GM19035 (cell line): Measurements from ENCODE around the gene GCN1.

Experiments used
- ATAC-seq: cut with Tn5 transposase; IDR thresholded peaks from one replicate; pipeline ENCODE4 v1.9.1; 2021; ENCODE audit not compliant: unreplicated experiment

The GCN1 gene

DNA sequence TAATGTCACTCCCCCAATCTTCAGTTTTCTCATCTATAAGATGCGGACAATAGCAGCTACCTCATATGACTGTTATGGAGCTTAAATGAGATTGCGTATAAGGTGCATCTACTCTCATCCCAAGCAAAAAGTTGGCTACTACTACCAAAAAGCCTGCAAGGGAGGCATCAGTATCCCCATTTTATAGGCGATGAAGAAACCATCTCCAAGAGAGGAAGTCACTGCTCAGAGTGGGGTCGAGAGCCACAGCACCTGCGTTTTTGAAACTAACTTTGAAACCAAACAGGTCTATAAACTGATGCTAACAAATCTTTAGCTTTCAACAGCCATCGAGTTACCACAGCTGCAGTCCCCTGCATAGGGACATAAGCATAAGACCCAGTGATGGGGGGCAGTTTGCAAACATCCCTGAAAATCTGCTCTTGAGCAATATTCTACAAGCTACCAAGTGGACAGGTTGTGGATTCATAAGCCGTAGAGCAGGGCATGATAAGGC lies 3.5 kb downstream of the GCN1 start:
- ATAC-seq = no peak

DNA sequence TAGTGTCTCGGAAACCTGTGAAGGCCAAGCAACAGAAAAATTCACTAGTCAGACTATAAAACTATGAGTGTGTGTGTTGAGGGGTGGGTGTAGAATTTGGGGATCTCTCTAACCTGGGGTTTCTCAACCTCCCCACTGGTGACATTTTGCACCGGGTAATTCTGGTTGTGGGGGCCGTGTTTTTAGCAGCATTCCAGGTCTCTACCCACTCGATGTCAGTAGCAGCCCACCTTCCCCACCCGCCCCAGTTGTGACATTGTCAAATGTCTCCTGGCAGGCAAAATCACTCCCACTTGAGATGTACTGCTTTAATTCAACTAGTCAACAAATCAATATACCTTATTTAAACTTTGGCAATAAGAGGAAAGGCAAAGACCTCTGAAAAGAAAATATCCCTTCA lies 4.1 kb downstream of the GCN1 start:
- ATAC-seq = no peak

DNA sequence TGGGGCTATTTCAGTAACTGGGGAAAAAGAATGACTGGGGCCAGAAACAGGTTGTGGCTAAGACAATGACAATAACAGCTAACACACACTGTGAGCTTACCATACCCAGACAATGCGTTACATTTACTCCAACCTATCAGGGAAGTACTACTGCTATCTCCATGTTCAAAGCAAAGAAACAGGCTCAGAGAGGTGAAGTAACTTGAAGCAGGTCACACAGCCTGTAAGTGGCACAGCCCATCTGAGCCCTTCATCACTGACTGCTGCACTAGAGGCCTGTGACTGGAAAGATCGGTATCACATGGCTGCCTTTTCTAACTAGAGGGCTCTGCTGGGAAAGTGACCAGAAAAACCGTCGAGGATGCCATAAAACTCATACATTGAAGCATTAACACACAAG lies 7.9 kb downstream of the GCN1 start:
- ATAC-seq = no peak

DNA sequence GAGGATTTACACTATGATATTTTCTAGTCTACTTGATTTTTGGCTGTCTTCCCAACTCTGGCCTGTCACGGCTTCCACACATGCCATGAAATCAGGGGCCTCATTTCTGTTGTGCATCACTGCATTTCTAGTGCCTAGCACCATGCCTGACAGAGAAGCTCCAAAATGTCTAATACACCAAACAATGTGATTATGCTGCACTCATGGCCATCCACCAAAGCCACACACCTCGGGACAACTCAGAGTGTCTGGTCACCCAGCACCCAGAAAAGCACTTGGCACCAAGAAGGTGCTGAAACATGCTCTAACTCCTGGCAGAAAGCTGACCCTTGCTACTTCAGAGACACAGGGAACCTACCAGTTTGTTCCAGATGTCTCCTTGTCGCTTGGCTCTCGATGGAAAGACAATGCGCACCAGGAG lies 11.3 kb downstream of the GCN1 start:
- ATAC-seq = no peak

DNA sequence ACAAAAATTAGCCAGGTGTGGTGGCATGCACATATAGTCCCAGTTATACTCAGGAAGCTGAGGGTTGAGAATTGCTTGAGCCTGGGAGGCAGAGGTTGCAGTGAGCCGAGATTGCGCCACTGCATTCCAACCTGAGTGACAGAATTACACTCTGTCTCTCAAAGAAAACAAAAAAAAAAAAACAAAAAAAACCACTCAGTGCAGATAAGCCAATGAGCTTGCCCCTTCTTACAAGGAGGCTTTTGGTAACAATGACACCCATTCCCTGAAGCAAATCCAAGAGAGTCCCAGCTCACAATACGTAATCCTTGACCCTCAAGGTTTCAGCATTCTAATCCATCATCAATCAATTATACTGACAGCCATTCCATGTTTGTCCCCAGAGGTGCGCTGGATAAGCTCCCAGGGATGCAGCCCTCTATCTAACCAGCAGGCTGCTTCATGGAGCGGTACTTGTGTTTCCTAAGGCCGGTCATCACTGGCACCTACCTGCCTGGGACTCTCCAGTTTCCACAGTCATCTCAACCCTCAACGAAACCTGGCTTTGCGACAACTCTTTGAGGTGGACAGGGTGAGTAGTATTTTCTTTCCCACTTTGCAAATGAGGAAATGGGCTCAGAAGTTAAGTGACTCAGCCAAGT lies 12.4 kb downstream of the GCN1 start:
- no peak for ATAC-seq

DNA sequence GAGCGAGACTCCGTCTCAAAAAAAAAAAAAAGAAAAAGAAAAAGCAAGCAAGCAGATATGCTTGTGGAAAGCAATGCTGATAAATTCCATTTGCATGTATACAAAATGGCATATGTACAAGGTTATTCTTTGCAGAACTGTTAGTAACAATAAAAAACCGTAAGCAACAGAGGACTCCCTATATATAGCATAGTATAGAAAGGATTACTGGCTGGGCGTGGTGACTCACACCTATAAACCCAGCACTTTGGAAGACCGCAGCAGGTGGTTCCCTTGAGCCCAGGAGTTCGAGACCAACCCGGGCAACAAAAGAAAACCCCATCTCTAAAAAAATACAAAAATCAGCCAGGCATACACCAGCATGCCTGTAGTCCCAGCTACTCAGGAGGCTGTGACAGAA lies 13.5 kb downstream of the GCN1 start:
- ATAC-seq = no peak

DNA sequence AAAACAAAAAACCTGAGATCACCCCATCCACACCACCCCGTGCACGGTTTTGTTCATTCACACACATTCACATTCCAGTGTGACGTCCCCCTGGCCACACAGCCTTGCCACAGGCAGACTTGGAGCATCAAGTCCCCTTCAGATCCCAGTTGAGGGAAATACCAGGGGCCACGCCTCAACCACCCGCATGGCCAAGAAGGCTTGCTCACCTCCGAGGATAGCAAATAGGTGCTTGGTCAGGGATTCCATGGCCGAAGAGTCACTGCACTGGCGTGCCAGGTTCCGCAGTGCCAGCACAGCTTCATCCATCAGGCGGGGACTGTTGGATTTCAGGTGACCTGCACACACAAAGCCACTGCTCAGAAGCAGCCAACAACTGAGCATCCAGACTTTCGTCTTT lies 19.0 kb downstream of the GCN1 start:
- no peak for ATAC-seq

DNA sequence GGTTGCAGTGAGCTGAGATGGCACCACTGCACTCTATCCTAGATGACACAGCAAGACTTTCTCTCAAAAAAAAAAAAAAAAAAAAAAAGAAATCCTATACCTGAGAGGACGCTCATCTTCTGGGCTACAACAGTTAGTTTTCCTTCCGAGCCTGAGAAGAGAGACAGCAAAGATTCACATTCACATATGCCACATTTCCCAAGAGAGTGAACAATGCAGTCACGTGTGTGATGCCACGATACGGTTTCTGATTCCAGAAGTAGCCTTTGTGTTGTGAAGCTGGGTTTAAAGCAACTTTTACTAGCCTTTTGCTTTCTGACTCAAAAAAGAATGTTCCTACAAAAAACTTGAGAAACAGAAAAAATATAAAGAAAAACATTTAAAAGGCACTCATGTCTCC lies 19.5 kb downstream of the GCN1 start:
- ATAC-seq = no peak

DNA sequence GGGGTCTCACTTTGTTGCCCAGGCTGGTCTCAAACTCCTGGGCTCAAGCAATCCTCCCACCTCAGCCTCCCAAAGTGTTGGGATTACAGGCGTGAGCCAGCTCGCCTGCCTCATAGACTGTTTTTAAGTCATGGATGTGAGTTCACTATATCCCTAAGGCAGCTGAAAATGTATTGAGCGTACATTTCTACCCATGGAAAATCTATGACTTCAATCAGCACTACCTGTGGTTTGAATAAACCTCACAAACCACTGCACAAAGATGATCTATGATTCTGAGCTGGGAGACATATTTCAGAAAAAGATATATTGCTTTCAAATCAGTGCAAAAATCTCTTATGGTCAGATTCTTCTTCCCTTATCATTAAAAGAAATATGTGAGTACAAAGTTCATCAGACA lies 22.5 kb downstream of the GCN1 start:
- ATAC-seq = no peak

DNA sequence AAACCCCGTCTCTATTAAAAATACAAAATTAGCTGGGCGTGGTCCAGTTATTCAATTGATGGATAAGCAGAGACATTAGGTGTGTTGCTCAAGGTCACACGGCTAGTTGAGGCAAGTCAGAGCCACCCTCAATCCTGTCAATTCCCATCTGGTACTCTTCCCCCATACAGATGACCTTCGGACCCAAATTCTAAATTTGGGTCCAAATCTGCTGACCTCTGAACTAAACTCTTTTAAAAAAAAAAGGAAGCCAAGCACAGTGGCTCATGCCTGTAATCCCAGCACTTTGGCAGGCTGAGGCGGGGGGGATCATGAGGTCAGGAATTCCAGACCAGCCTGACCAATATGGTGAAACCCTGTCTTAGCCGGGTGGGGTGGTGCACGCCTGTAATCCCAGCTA lies 23.9 kb downstream of the GCN1 start:
- ATAC-seq = no peak

DNA sequence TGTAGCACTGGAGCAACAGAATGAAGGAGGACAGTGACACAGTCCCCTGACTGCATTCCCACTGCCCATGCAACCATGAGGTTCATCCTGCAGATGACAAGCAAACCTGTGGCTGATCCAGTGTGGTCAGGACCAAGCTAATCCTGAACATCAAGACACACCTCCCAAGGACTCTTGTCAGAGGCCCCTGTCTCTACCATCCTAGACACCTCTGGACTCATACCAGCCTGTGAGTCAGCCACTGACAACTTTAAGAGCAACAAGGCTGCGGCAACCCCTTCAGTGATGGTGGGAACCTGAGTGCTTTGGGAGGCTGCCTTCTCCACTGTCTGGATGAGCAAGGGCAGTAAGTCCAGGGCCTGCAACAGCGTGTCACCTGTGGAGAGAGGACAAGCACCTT lies 24.6 kb downstream of the GCN1 start:
- no peak for ATAC-seq

DNA sequence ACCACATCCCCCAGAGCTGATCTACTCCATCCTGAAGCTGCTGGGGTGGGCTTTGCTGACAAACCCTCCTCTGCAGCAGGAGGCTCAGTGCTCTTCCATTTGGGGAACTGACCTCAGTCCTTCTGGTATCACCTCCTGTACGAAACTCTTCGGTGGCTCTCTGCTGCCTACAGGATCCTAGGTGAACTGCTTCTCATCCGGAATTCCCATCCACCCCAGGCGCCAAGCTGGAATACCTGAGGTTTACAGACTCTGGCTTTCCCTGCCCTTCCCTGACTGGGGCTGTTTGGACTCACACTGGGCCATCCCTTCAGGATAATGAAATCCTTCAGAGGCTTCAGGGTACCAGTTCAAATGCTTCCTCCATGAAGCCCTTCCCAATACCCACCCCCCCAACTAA lies 26.2 kb downstream of the GCN1 start:
- no peak for ATAC-seq

DNA sequence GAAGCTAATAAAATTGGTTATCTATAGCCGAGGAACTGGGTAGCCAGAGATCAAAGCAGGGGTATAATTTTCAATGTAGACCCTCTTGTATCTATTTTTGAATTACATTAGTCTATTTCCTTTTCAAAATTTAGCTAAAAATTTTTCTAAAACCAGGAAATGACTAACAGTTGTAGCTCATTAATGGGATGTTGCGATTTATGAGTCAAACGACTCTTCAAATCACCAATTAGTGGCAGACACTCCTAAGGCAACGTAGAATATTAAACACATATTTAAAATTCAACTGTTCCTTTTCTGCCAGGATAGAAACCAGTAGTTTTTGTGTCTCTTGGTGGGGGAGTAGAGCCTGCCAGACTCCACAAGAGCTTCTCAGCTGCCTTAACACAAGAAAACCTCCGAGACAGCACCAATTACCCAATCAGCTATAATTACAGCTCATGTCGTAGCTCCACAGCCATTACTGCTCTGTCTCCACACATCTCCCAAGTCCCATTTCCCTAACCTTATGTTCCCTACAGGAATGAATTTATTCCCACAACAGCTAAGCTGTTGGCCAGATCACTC lies 26.9 kb downstream of the GCN1 start:
- no peak for ATAC-seq

DNA sequence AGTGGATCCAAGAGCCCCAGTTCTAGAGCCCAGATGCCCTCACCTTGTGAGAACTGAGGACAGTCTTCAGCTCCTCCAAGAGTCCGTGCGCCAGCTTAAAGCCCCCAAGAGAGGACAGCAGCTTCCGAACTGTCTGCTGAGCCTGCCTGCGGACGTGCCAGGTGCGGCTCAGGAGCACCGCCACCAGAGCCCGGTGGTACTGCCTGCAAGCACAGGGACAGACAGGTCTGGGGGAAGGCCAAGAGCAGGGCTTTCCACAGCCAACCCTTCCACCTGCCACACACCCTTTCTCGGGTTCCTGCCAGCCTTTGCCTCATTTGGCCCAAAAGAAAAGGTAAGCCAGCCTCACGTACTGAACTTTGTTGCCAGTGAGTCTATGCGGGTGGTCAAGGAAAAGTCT lies 30.2 kb downstream of the GCN1 start:
- no peak for ATAC-seq

DNA sequence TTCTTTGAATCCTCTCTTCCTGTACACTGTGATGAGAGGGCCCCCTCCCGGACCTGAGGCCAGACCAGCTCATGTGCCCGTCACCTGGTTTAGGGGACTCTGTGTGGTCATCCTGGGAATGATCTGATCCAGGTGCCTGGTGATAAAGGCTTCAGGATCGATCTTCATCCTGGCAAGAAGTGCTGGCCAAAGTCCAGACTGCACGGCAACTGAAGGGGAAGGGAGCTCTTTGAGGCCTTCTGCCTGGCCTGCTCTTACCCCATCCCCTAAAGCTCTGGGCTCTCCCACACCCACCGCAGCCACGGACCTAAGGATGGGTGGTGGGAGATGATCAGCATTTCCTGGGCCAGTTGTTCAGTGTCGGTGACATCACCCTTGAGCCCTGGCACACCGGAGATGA lies 31.8 kb downstream of the GCN1 start:
- ATAC-seq = no peak

DNA sequence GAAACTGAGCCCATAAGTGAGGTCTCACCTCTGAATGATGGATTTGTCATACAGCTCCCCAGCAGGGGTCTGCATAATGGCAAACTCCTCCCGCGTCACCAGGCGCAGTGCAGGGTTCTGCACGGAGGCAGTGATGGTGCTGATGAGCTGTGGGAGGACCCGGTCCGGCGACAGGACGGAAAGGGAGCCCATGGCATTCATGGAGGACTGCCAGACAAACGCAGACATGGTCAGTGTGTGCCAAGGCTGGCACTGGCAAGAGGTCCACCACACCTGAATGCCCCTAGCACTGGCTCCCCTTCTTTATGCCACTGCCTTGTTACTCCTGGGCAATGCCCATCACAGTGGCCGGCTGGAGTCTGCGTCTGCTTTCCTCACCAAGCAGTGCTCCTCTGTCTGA lies 32.7 kb downstream of the GCN1 start:
- no peak for ATAC-seq

DNA sequence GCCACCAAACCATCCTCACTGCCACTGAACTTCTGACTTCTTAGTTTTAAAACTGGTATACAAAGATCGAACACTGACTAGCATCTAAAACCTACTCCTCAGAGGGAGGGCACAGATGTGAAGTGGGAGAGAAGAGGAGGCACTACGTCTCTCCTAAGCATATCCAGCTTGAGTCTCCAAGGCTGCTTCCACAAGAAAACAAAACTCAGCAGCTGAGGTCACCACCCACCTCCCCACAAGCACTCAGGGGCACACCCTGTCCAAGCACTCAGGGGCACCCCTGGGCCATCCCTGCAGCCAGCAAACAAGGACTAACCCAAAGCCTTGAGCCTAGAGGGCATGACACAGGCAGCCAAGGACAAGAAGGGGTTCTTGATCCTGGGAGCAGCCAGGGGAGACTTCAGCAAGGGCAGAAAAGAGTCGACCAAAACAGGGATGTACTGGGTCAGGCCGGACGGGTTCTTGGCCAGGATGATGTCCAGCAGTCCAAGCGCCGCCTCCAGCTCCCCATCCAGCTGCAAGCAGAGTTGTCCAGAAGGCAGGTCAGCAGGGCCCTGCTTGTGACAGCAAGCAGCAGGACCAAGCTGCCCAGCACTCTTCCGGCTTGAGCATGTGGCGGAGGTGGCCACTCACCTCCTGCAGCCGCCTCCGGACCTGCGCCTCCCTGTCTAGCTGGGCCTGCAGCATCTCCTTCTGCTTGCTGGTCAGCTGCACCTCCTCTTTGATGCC lies 34.8 kb downstream of the GCN1 start:
- no peak for ATAC-seq

DNA sequence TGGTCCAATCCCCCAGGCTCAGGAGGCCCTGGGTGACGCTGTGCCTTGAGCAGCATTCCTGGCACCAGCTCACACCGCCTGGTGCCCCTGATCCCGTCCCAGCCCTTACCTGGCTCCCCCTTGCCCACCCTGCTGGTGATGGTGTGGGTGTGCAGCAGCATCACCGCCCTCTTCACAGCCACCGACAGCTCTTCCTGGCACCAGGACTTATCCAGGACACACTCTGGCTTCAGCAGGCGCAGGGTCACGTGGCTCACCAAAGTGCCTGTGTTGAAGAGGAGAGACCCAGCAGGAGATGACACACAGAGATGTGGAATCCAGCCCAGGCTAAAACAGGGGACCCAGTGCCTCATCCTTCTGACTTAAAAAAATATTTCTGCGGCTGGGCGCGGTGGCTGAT lies 36.2 kb downstream of the GCN1 start:
- no peak for ATAC-seq

DNA sequence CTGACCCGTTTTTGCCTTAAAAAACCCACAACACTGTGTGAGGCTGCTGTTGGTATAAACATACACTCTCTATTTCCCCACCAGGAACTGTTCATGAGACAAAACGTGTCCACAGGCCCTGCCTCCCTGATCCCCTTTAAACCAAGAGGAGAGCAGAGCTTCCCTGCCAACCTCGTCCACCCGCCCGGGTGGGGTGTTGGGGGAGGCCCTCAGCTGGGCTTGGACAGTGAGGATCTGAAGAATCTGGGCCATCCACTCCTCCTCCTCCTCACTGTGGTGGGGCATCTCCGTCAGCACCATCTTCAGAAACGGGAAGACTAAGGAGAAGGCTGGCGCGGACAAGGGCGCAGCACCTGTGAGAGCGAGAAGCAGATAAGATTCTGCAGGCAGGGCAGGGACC lies 36.8 kb downstream of the GCN1 start:
- no peak for ATAC-seq

DNA sequence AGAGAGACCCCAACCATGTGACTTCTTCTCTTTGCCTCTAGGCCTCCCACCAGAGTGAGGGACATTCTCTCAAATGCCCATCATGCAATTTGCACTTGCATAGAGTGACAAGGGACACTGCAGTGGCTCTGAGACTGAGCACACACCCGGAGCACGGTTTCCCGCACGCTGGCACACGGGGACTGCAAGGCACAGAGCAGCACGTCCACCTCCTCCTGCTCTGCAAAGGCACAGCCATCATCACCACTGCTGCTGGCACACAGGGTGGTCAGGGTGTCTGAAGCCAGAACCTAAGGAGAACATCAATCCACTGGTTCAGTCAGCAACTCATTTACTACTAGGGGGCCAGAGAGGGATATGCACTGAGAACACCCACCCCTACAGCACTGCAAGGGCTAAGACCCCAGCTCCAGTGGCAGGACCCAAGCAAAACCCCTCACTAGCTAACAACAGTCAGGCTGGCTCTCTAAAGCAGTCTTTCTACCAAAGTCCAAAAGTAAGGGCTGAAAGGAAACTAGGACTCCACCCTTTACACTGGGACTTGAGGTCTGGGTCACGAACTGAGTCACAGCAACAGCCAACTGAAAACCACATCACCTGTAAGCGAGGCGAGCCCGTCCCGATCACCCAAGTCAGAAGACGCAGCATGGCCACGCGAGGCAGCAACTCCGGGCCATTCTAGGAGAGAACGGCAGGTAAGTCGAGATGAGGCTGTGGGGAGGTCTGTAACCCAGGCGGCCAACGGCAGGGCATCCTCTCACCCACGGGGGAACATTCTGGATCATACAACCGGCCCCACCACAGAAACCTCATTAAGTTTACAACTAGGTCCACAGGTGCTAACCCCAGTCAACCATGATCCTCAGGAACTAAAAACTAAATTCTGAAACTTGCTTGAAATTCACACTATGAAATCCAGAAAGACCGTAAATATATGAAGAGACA lies 37.9 kb downstream of the GCN1 start:
- no peak for ATAC-seq

DNA sequence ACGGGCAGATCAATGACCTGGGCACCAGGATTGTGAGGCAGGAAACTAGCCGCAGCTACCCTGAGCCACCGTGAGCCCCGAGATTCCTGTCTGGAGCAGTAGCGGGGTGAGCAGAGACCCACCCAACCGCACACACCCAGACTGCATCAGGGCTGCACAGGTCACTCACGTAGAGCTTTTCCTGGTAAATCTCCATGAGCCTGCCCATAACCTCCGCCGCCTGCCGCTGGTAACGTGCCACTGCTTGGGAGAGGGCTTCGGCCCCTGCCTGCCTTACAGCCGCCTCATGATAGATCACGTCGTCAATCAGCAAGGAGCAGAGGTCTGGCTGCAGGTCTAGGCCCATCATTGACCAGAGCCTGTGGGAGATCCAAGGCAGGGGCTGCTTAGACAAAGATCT lies 39.4 kb downstream of the GCN1 start:
- no peak for ATAC-seq
